Kidney epithelial cell (primary cell): Measurements from ENCODE around the gene TPD52L2. TPM values are rescaled to one million over a fixed set of nuclear protein-coding genes. Genes with fewer than 3 reads are reported as not detected.

Experiments used
- DNase-seq: peaks from one replicate; pipeline ENCODE4 v3.0.0-alpha.2; 2010; ENCODE audit warnings: low read depth
- H3K27me3 ChIP-seq: 2 replicates; pipeline ENCODE4 v1.6.0; 2011; ENCODE audit warnings: low read length; ENCODE audit not compliant: control insufficient read depth, insufficient read depth
- H3K36me3 ChIP-seq: 2 replicates; pipeline ENCODE4 v1.5.1; 2011; ENCODE audit warnings: low read length; ENCODE audit not compliant: control insufficient read depth, insufficient read depth
- H3K4me3 ChIP-seq: 2 replicates; pipeline ENCODE4 v1.5.1; 2011; ENCODE audit warnings: low read depth, mild to moderate bottlenecking, control low read depth, low read length
- CTCF ChIP-seq: IDR thresholded peaks from 2 replicates; pipeline ENCODE4 v1.5.1; 2011; ENCODE audit warnings: mild to moderate bottlenecking, moderate library complexity, low read length, control low read depth, inconsistent platforms; ENCODE audit not compliant: insufficient read depth, poor library complexity, severe bottlenecking
- total RNA-seq: library from RNA; depleted of rRNA; stranded (reverse); fragments of >200 nt; gene quantifications from 2 replicates; pipeline ENCODE4 v1.2.3, GENCODE V29; 2015

The TPD52L2 gene
- total RNA-seq, 1 donor from 2014 or later, result 177 TPM

GRCh38 chr20:63940472-63941266 lies 75.6 kb downstream of the TPD52L2 start:
- no peak for TF ChIP-seq CTCF
- no peaks in the 10 kb centered on the region for H3K27me3 ChIP-seq
- DNase-seq, result no peak
- no peak overlapping the region for H3K4me3 ChIP-seq
- H3K36me3 ChIP-seq, result peaks cover 7% of the 10 kb centered on the region

Other genes starting within 250 kb of the TPD52L2 start
- 14.4 and 17.7 TPM in 2 replicates for gene GMEB2, start 238.2 kb upstream of the TPD52L2 start, total RNA-seq
- 40.8 and 41.1 TPM in 2 replicates for gene STMN3, start 211.8 kb upstream of the TPD52L2 start, total RNA-seq
- gene RTEL1, start 207.0 kb upstream of the TPD52L2 start, total RNA-seq, result 18.6 and 30.7 TPM in 2 replicates
- gene TNFRSF6B, start 168.6 kb upstream of the TPD52L2 start, total RNA-seq, result 97.0 and 119 TPM in 2 replicates
- gene ARFRP1, start 157.3 kb upstream of the TPD52L2 start, total RNA-seq, result 47.7 and 56.9 TPM in 2 replicates
- gene ZGPAT, start 157.2 kb upstream of the TPD52L2 start, total RNA-seq, result 39.8 and 42.6 TPM in 2 replicates
- 9.4 and 14.0 TPM in 2 replicates for gene LIME1, start 128.6 kb upstream of the TPD52L2 start, total RNA-seq
- 50.2 and 91.1 TPM in 2 replicates for gene SLC2A4RG, start 125.5 kb upstream of the TPD52L2 start, total RNA-seq
- 7.2 and 7.8 TPM in 2 replicates for gene ZBTB46, start 34.0 kb upstream of the TPD52L2 start, total RNA-seq
- gene ABHD16B, start 3.8 kb upstream of the TPD52L2 start, total RNA-seq, result not detected in 2 replicates
- gene DNAJC5, start 29.9 kb downstream of the TPD52L2 start, total RNA-seq, result 53.9 and 57.2 TPM in 2 replicates
- 19.6 and 25.6 TPM in 2 replicates for gene UCKL1, start 91.1 kb downstream of the TPD52L2 start, total RNA-seq
- 10.8 TPM in 2 replicates for gene ZNF512B, start 104.7 kb downstream of the TPD52L2 start, total RNA-seq
- gene SAMD10, start 114.4 kb downstream of the TPD52L2 start, total RNA-seq, result 8.0 and 9.6 TPM in 2 replicates
- 75.4 and 78.5 TPM in 2 replicates for gene PRPF6, start 115.9 kb downstream of the TPD52L2 start, total RNA-seq
- gene C20orf204, start 170.9 kb downstream of the TPD52L2 start, total RNA-seq, result 0.21 and 0.27 TPM in 2 replicates
- gene SOX18, start 184.4 kb downstream of the TPD52L2 start, total RNA-seq, result 0.04 and 0.07 TPM in 2 replicates
- 23.9 and 24.4 TPM in 2 replicates for gene TCEA2, start 197.9 kb downstream of the TPD52L2 start, total RNA-seq
- gene RGS19, start 214.2 kb downstream of the TPD52L2 start, total RNA-seq, result 13.1 and 14.1 TPM in 2 replicates
- 0.21 and 0.68 TPM in 2 replicates for gene OPRL1, start 214.8 kb downstream of the TPD52L2 start, total RNA-seq
- gene LKAAEAR1, start 219.1 kb downstream of the TPD52L2 start, total RNA-seq, result not detected in 2 replicates
- gene NPBWR2, start 242.3 kb downstream of the TPD52L2 start, total RNA-seq, result not detected in 2 replicates